Measurements from ENCODE around the gene TMEM271.

- TF ChIP-seq CTCF (IDR thresholded peaks at IDR 0.05) (no peak), EZH2 (IDR thresholded peaks at IDR 0.05) (no peak), EZH2phosphoT487 (IDR thresholded peaks at IDR 0.05) (no peak)
Observed at GRCh38 chr4:598925-599324, 22.8 kb upstream of the TMEM271 start.

Data from neural progenitor cell (in vitro differentiated cells).